Neuron (in vitro differentiated cells): Measurements from ENCODE around the gene BPTF.
"Not testable (repeated sequence)": the region's sequence is repeated elsewhere in the genome, so short reads cannot be mapped to it uniquely, and the experiment has no call there.

Experiments
- H2AFZ ChIP-seq: one replicate; pipeline ENCODE4 v1.6.1; 2013; ENCODE audit warnings: low read depth, mild to moderate bottlenecking, inconsistent platforms, low read length, moderate library complexity
- H3K27me3 ChIP-seq: one replicate; pipeline ENCODE4 v1.6.1; 2013; ENCODE audit warnings: low read length; ENCODE audit not compliant: insufficient read depth
- H3K36me3 ChIP-seq: one replicate; pipeline ENCODE4 v1.6.1; 2013; ENCODE audit warnings: low read length; ENCODE audit not compliant: insufficient read depth
- H3K4me1 ChIP-seq: one replicate; pipeline ENCODE4 v1.6.1; 2013; ENCODE audit warnings: low read length; ENCODE audit not compliant: insufficient read depth
- H3K4me3 ChIP-seq: 2 replicates; pipeline ENCODE4 v1.5.1; 2013; ENCODE audit warnings: mild to moderate bottlenecking, low read length, moderate library complexity
- H3K9me3 ChIP-seq: one replicate; pipeline ENCODE4 v1.6.1; 2013; ENCODE audit warnings: low read length

BPTF gene

GRCh38 chr17:67996301-67997171 lies 171.2 kb downstream of the BPTF start, which contains the start of gene C17orf58:
Gene C17orf58 (minus strand): TSS chr17:67996469. CDS start chr17:67996198, 271 bp downstream.
- Histone ChIP-seq H2AFZ (peak within 1 kb of the TSS; percentile 83), H3K4me1 (peaks cover 13% of the 10 kb centered on the region), H3K4me3 (peak within 1 kb of the TSS; percentile 62)
- H3K36me3 ChIP-seq, H3K27me3 ChIP-seq, H3K9me3 ChIP-seq: not testable (repeated sequence)

GRCh38 chr17:67998466-67998865 lies 173.2 kb downstream of the BPTF start:
- H3K4me3 ChIP-seq: no peak overlapping the region
- H3K27me3 ChIP-seq: no peaks in the 10 kb centered on the region
- no peak overlapping the region for H2AFZ ChIP-seq
- no peaks in the 10 kb centered on the region for H3K36me3 ChIP-seq
- H3K9me3 ChIP-seq: no peaks in the 10 kb centered on the region
- H3K4me1 ChIP-seq: peaks cover 13% of the 10 kb centered on the region

DNA sequence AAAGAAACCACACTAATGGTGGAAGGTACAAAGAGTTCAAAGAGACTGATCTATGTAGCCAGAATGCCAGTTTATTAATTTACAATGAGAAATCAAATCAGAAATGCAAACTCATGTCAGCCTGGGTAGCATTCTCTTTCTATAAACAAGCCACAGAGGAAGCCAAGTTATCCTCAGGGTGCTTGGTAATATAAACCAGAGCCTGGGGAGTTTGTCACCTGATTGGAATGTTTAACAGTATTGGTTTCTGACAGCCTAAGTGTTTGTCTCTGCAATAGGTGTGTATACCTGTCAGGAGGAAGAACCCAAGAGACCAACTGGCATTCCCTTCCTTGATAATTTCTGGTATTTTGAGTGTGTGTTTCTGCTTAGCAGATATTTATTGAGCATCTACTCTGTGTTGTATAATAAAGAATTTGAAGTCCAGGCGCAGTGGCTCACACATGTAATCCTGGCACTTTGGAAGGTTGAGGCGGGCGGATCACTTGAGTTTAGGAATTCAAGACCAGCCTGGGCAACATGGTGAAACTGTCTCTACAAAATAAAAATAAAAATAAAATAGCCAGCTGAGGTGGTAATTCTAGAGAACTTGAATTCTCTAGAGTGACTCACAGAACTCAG lies 174.1 kb downstream of the BPTF start:
- H3K9me3 ChIP-seq: no peaks in the 10 kb centered on the region
- peaks cover 13% of the 10 kb centered on the region for H3K4me1 ChIP-seq
- H2AFZ ChIP-seq: no peak overlapping the region
- H3K27me3 ChIP-seq: no peaks in the 10 kb centered on the region
- no peaks in the 10 kb centered on the region for H3K36me3 ChIP-seq
- H3K4me3 ChIP-seq: no peak overlapping the region

- no peaks in the 10 kb centered on the region for H3K36me3 ChIP-seq
Measured at GRCh38 chr17:68004201-68004600, 178.9 kb downstream of the BPTF start.

DNA sequence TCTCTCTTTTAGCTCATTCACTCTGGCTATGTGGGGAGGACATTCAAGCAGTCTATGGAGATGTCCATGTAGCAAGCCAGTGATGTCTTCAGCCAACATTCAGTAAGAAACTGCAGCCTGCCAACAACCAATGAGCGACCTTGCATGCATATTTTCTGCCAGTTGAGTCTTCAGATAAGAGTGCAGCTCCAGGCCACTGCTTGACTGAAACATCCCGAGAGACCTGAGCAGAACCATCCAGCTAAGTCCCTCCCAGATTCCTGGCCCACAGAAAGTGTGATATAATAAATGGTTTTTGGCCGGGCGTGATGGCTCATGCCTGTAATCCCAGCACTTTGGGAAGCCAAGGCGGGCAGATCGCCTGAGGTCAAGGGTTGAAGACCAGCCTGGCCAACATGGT lies 181.5 kb downstream of the BPTF start:
- no peak overlapping the region for H2AFZ ChIP-seq
- no peak overlapping the region for H3K4me3 ChIP-seq
- no peaks in the 10 kb centered on the region for H3K9me3 ChIP-seq
- no peaks in the 10 kb centered on the region for H3K4me1 ChIP-seq
- no peaks in the 10 kb centered on the region for H3K36me3 ChIP-seq
- H3K27me3 ChIP-seq: no peaks in the 10 kb centered on the region

More at GRCh38 chr17:68004201-68004600, 178.9 kb downstream of the BPTF start:
- Histone ChIP-seq H3K9me3 (no peaks in the 10 kb centered on the region), H3K4me3 (no peak overlapping the region), H3K27me3 (no peaks in the 10 kb centered on the region), H3K4me1 (no peaks in the 10 kb centered on the region), H2AFZ (no peak overlapping the region)

DNA sequence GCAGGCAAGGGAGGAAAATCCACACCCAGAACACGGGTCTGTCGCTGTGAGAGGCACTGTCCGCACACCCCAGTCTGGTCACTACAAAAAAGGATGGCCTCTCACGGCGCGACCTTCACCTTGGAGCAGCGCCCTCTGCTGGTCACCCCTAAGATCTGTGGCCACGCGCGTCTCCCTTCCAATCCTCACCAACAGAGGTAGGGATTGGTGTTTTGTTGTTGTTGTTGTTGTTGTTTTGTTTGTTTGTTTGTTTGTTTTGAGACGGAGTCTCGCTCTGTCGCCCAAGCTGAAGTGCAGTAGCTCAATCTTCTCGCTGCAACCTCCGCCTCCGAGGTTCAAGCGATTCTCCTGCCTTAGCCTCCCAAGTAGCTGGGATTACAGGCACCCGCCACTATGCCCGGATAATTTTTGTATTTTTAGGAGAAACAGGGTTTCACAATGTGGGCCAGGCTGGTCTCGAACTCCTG lies 185.9 kb downstream of the BPTF start:
- Histone ChIP-seq H3K27me3 (no peaks in the 10 kb centered on the region), H3K4me3 (no peak overlapping the region), H3K4me1 (no peaks in the 10 kb centered on the region), H3K36me3 (no peaks in the 10 kb centered on the region), H3K9me3 (no peaks in the 10 kb centered on the region), H2AFZ (no peak overlapping the region)

DNA sequence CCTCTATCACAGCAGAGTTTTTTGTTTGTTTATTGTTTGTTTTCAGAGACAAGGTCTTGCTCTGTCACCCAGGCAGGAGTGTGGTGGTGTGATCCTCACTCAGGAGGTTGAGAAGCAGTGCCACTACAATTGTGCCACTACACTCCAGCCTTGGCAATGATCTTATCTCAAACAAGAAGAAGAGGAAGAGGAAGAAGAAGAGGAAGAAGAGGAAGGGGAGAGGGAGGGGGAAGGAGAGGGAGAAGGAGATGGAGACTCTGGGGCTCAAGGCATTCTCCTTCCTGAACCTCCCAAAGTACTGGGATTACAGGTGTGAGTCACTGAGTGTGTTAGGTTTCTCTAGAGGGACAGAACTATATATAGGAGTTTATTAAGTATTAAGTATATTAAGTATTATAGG lies 188.1 kb downstream of the BPTF start:
- no peaks in the 10 kb centered on the region for H3K36me3 ChIP-seq
- H3K9me3 ChIP-seq: no peaks in the 10 kb centered on the region

GRCh38 chr17:68015081-68015723 lies 189.9 kb downstream of the BPTF start:
- no peak overlapping the region for H2AFZ ChIP-seq
- H3K4me1 ChIP-seq: no peaks in the 10 kb centered on the region
- H3K9me3 ChIP-seq: no peaks in the 10 kb centered on the region
- no peak overlapping the region for H3K4me3 ChIP-seq
- H3K27me3 ChIP-seq: no peaks in the 10 kb centered on the region
- no peaks in the 10 kb centered on the region for H3K36me3 ChIP-seq

More for the DNA sequence above, 188.1 kb downstream of the BPTF start:
- no peaks in the 10 kb centered on the region for H3K4me1 ChIP-seq
- no peak overlapping the region for H3K4me3 ChIP-seq
- H2AFZ ChIP-seq: no peak overlapping the region
- no peaks in the 10 kb centered on the region for H3K27me3 ChIP-seq

GRCh38 chr17:68016838-68017237 lies 191.5 kb downstream of the BPTF start:
- peaks cover 4% of the 10 kb centered on the region for H3K4me1 ChIP-seq
- H3K36me3 ChIP-seq: no peaks in the 10 kb centered on the region
- H3K4me3 ChIP-seq: no peak overlapping the region
- H3K9me3 ChIP-seq: no peaks in the 10 kb centered on the region
- H3K27me3 ChIP-seq: no peaks in the 10 kb centered on the region
- no peak overlapping the region for H2AFZ ChIP-seq

DNA sequence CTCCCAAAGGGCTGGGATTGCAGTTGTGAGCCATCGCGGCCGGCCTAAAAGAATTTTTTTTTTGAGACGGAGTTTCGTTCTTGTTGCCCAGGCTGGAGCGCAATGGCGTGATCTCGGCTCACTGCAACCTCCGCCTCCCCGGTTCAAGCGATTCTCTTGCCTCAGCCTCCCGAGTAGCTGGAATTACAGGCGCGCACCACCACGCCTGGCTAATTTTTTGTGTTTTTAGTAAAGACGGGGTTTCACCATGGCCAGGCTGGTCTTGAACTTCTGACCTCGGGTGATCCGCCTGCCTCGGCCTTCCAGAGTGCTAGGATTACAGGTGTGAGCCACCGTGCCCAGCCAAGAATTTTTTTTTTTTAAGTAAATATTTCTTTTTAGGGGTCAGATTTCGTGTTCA lies 193.2 kb downstream of the BPTF start:
- not testable (repeated sequence) for H3K36me3 ChIP-seq, H3K27me3 ChIP-seq, H3K4me3 ChIP-seq

GRCh38 chr17:68019336-68019674 lies 194.0 kb downstream of the BPTF start:
- H3K36me3 ChIP-seq: no peaks in the 10 kb centered on the region
- H3K4me1 ChIP-seq: peaks cover 4% of the 10 kb centered on the region
- H2AFZ ChIP-seq: no peak overlapping the region
- H3K4me3 ChIP-seq: peak overlapping the region; percentile 23
- H3K27me3 ChIP-seq: no peaks in the 10 kb centered on the region
- no peaks in the 10 kb centered on the region for H3K9me3 ChIP-seq

More for the DNA sequence above, 193.2 kb downstream of the BPTF start:
- not testable (repeated sequence) for H3K9me3 ChIP-seq, H2AFZ ChIP-seq, H3K4me1 ChIP-seq

DNA sequence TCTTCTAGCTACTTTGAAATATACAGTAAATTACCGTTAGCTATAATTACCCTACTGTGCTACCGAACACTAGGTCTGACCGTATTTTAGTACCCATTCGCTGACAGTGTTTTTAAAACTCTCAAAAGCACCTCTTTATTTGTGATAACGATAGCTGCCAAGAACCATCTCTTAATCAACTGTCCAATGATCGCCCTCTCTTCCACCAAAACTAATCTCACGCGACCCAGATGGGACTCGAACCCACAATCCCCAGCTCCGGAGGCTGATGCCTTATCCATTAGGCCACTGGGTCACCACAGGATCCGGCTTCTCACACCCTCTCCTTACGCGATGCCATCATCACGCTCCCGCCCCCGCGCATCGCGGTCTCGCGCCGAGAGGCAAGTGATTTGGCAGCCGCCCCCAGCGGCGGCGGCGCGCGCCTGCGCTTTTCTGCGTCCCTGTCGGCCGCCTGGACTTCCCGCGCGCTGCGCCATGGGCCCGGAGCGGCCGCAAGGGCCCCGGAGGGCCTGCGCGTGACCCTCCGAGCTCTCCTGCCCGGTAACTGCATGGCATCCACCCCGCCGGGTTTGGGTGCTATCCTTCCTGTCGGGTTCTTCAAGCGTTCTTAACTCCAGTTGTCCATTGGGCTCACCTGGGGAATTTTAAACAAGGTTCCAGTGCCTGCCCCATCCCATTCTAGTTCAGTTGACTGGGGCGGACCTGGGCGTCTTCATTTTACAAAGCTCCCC lies 194.5 kb downstream of the BPTF start:
- H3K9me3 ChIP-seq: no peaks in the 10 kb centered on the region
- peaks cover 4% of the 10 kb centered on the region for H3K4me1 ChIP-seq
- peak overlapping the region; percentile 74 for H3K4me3 ChIP-seq
- H2AFZ ChIP-seq: peak overlapping the region; percentile 90
- H3K27me3 ChIP-seq: no peaks in the 10 kb centered on the region
- H3K36me3 ChIP-seq: no peaks in the 10 kb centered on the region

GRCh38 chr17:68020409-68020756 lies 195.1 kb downstream of the BPTF start:
- H3K4me1 ChIP-seq: peaks cover 4% of the 10 kb centered on the region
- peak overlapping the region; percentile 90 for H2AFZ ChIP-seq
- no peaks in the 10 kb centered on the region for H3K27me3 ChIP-seq
- H3K4me3 ChIP-seq: peak overlapping the region; percentile 74
- H3K36me3 ChIP-seq: no peaks in the 10 kb centered on the region
- H3K9me3 ChIP-seq: no peaks in the 10 kb centered on the region
